ENCODE data around the gene MNX1. TPM values are rescaled to one million over a fixed set of nuclear protein-coding genes. Genes with fewer than 3 reads are reported as not detected.

Gene MNX1
- total RNA-seq, 2 experiments from 2014 or later, result 0.10 TPM; not detected in 1

GRCh38 chr7:157041514-157042277 lies 31.2 kb upstream of the MNX1 start:
- H3K4me1 Mint-ChIP-seq, result no peaks in the 10 kb centered on the region
- no peak overlapping the region for H3K27ac Mint-ChIP-seq
- no peak overlapping the region for H3K4me3 Mint-ChIP-seq
- no peaks in the 10 kb centered on the region for H3K27me3 Mint-ChIP-seq
- ChIA-PET CTCF (no interaction called here), POLR2A (no interaction called here)
- H3K9me3 Mint-ChIP-seq, result no peaks in the 10 kb centered on the region
- H3K36me3 Mint-ChIP-seq (ENCODE audit: low read depth), result no peaks in the 10 kb centered on the region
- no peak for DNase-seq

- no peaks in the 10 kb centered on the region for H3K4me1 Mint-ChIP-seq
- no peak for DNase-seq
- CTCF ChIA-PET, result no interaction called here
- H3K27ac Mint-ChIP-seq, result no peak overlapping the region
- no peak overlapping the region for H3K4me3 Mint-ChIP-seq
- POLR2A ChIA-PET, result no interaction called here
- no peaks in the 10 kb centered on the region for H3K9me3 Mint-ChIP-seq
- H3K36me3 Mint-ChIP-seq (ENCODE audit: low read depth), result no peaks in the 10 kb centered on the region
- peaks cover 4% of the 10 kb centered on the region for H3K27me3 Mint-ChIP-seq
These were observed 30.5 kb upstream of the MNX1 start for GRCh38 chr7:157041004-157041403.

DNA sequence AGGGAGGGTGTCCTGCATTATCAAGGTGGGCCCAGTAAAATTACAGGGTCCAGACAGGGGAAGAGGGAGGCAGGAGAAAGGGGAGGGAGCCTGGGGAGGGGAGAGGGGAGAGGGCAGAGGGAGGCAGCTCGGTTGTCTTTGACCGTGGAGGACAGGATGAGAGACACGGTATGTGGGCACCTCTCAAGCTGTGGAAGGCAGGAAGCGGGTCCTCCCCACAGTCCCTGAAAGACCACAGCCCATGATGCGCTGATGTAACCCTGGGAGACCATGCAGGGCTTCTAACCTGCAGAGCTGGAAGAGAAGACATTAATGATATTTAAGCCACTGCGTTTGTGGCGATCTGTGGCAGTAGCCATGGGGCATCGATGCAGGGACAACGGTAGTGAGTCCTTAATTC lies 27.2 kb upstream of the MNX1 start:
- no peaks in the 10 kb centered on the region for H3K36me3 Mint-ChIP-seq (ENCODE audit: low read depth)
- ChIA-PET CTCF (no interaction called here), POLR2A (no interaction called here)
- DNase-seq, result no peak
- no peak overlapping the region for H3K4me3 Mint-ChIP-seq
- peaks cover 6% of the 10 kb centered on the region for H3K27me3 Mint-ChIP-seq
- H3K4me1 Mint-ChIP-seq, result no peaks in the 10 kb centered on the region
- no peak overlapping the region for H3K27ac Mint-ChIP-seq
- no peaks in the 10 kb centered on the region for H3K9me3 Mint-ChIP-seq

- Mint-ChIP-seq H3K4me1 (no peaks in the 10 kb centered on the region), H3K36me3 (ENCODE audit: low read depth) (no peaks in the 10 kb centered on the region), H3K9me3 (no peaks in the 10 kb centered on the region), H3K27me3 (peaks cover 8% of the 10 kb centered on the region), H3K4me3 (no peak overlapping the region), H3K27ac (no peak overlapping the region)
- CTCF ChIA-PET, result no interaction called here
- DNase-seq, result no peak
- POLR2A ChIA-PET, result no interaction called here
These were observed 26.6 kb upstream of the MNX1 start for GRCh38 chr7:157037028-157037427.

DNA sequence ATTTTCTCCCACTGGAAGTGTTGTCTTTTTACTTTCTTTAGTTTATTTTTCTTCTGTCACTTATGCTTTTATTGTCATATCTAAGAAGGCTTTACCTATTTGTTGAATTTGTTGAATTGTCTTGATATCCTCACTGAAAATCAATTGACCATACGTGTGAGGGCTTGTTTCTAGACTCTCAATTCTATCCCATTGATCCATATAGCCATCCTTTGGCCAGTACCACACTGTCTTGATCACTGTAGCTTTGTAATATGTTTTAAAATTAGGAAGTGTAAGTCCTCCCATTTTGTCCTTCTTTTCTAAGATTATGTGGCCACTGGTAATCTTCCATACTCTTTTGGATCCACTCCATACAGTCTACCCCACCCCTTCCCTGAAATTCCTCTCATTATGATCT lies 25.5 kb upstream of the MNX1 start:
- DNase-seq, result no peak
- ChIA-PET POLR2A (no interaction called here), CTCF (no interaction called here)
- Mint-ChIP-seq H3K4me1 (no peaks in the 10 kb centered on the region), H3K9me3 (no peaks in the 10 kb centered on the region), H3K36me3 (ENCODE audit: low read depth) (no peaks in the 10 kb centered on the region), H3K27ac (no peak overlapping the region), H3K27me3 (peaks cover 14% of the 10 kb centered on the region), H3K4me3 (no peak overlapping the region)

GRCh38 chr7:157035302-157035701 lies 24.8 kb upstream of the MNX1 start:
- Mint-ChIP-seq H3K27ac (no peak overlapping the region), H3K4me3 (no peak overlapping the region), H3K9me3 (no peaks in the 10 kb centered on the region), H3K4me1 (no peaks in the 10 kb centered on the region), H3K27me3 (peaks cover 14% of the 10 kb centered on the region), H3K36me3 (ENCODE audit: low read depth) (no peaks in the 10 kb centered on the region)
- CTCF ChIA-PET, result no interaction called here
- POLR2A ChIA-PET, result no interaction called here
- DNase-seq, result no peak

DNA sequence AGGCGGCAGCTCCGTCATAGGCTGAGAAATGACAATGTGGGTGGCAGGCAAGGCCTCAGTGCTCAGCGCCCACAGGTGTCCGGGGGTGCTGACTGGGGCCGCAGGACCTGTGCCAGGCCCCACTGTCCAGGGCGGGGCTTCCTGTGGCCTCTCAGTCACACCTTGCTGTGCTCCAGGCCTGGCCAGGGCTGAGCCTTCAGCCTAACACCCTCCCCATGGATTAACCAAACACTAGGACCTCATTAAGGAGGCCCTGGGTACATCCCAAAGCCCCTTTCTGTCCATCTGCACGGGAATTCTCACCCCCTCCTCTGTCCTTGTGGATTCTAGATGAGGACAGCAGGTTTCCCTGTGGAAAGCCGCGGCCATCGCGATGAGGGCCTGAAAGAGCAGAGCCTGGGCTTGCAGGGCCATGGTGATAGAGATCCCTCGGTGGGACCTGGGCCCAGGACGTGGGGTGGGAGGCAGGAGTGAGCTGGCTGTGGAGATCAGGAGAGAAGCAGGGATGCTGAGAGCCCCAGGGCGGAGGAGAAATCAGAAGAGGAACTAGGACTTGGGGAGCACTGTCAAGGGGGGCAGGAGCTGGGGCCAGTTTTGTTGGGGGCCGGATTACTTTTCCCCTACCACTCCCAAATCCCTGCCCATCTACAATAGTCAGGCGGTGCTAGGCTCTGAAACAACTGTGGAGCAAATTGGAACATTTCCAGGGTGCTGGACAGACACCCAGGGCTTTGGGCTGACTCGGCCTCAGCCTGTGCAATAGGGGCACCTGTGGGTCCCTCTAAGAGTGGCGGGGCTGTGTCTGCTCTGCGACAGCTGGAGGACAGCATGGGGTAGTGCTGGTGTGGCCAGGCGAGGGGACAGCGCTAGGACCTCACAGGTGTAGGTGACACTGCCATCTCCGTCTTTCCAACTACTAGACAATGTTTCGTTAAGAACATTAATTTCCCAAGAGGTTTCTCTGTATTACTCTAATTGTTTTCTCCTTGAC lies 23.3 kb upstream of the MNX1 start:
- ChIA-PET CTCF (no interaction called here), POLR2A (no interaction called here)
- H3K9me3 Mint-ChIP-seq, result no peaks in the 10 kb centered on the region
- H3K36me3 Mint-ChIP-seq (ENCODE audit: low read depth), result no peaks in the 10 kb centered on the region
- H3K4me3 Mint-ChIP-seq, result no peak overlapping the region
- H3K27ac Mint-ChIP-seq, result no peak overlapping the region
- DNase-seq, result no peak
- peaks cover 22% of the 10 kb centered on the region for H3K27me3 Mint-ChIP-seq
- H3K4me1 Mint-ChIP-seq, result no peaks in the 10 kb centered on the region

DNA sequence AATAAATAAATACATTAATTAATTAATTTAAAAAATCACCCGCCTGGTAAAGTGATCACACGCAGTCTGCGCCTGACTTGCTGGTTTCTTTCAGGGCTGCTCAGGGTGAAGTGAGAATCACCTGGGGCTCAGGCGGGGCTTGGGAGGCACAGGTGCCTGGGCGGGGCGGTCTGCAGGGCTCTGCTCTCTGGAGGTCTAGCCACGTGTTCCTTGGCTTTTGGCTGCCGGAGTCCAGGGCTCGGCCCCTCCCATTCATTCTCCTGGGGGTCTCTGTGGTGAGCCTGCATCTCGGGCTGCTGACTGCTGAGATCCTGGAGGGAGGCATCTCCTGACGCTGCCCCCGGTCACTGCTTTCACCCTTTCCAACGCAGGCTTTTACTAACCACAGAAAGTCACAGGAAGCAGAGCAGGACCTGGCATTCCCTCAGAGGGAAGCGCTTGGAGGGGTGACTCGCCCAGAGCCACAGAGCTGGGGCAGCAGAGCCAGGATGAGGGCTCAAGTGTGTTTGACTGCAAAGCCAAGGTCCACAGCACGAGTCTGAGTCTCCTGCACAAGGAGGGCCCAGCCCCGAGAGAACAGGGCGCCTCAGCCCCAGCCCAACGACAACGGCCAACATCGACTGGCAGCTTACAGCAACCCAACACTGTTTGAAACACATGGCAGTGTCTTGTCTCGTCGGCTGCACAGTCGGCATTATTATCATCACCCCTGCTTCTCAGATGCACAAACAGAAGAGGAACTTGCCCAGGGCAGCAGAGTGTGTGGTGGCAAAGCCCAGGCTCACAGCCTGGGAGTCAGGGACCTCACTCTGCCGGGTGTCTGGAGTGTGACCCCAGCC lies 22.4 kb upstream of the MNX1 start:
- DNase-seq, result no peak
- no peak overlapping the region for H3K27ac Mint-ChIP-seq
- no peaks in the 10 kb centered on the region for H3K4me1 Mint-ChIP-seq
- no peaks in the 10 kb centered on the region for H3K9me3 Mint-ChIP-seq
- H3K27me3 Mint-ChIP-seq, result peaks cover 26% of the 10 kb centered on the region
- no peaks in the 10 kb centered on the region for H3K36me3 Mint-ChIP-seq (ENCODE audit: low read depth)
- CTCF ChIA-PET, result no interaction called here
- POLR2A ChIA-PET, result no interaction called here
- no peak overlapping the region for H3K4me3 Mint-ChIP-seq

- peaks cover 30% of the 10 kb centered on the region for H3K27me3 Mint-ChIP-seq
- ChIA-PET CTCF (no interaction called here), POLR2A (no interaction called here)
- no peak for DNase-seq
- no peaks in the 10 kb centered on the region for H3K36me3 Mint-ChIP-seq (ENCODE audit: low read depth)
- H3K4me3 Mint-ChIP-seq, result no peak overlapping the region
- H3K27ac Mint-ChIP-seq, result no peak overlapping the region
- no peaks in the 10 kb centered on the region for H3K4me1 Mint-ChIP-seq
- H3K9me3 Mint-ChIP-seq, result no peaks in the 10 kb centered on the region
These were observed 21.7 kb upstream of the MNX1 start for GRCh38 chr7:157032128-157032527.

DNA sequence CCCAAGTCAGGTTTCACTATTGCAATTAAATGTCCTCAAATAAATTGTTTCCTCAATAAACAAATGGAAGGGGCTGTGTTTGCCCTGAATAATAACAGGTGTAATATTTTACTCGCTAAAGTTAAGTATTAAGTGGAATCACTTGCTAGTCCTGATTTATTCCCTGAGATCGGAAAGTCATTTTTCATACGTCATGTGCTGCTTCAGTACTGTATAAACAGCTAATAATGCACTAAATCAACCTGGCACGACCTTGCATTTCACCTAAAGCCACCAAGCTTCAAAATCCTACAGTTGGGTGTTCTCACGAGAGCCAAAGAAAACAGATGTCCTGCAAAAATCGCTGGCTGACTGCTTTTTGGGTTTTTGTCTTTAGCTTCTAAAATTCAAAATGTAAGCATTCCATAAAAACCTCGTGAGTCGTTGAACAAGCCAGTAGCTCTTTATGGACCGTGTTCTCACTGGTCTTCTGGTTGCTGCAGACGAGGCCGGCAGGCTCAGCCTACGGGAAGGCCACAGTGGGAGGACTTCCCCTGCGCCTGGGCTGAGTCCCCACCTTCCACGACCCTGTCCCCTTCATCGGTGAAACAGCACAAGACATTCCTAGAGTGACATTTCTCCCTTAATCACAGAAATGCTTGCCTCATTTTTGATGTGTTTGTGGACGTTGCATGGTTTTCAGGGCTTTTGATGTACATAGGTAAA lies 17.9 kb upstream of the MNX1 start:
- Mint-ChIP-seq H3K9me3 (no peaks in the 10 kb centered on the region), H3K4me1 (no peaks in the 10 kb centered on the region), H3K36me3 (ENCODE audit: low read depth) (no peaks in the 10 kb centered on the region), H3K27me3 (peaks cover 60% of the 10 kb centered on the region), H3K27ac (no peak overlapping the region), H3K4me3 (no peak overlapping the region)
- ChIA-PET CTCF (interaction anchor here (1.6 kb wide), 1 partner anchor 29 kb away, joined by 3 read pairs; no protein-coding TSS in a partner anchor), POLR2A (no interaction called here)
- no peak for DNase-seq

DNA sequence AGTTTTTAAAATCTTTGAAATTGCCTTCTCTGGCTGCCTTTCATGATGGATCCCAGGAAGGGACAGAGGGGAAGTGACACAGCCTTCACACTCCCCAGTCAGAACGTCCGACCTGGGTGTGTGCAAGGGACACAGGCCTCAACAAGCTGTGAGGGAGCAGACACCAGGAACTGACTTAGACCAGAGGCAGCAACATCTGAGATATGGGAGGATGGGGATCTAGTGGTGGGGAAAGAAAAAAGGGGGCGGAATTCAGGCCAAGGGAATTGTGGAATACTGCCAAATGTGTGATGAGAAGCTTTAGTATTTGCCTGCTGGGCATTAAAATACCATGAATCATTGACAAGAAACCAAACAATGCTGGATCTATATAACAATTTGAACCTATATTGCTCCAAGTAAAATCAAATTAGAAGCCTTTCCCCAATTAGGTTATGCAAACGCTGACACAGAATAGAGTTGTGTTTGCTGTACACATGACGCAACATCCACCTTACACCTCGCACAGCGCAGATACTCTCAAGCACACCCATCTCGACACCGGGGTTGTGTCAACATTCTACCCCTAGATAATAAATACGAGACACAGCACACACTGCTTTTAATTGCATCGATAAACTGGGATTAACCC lies 17.2 kb upstream of the MNX1 start:
- ChIA-PET POLR2A (no interaction called here), CTCF (no interaction called here)
- no peaks in the 10 kb centered on the region for H3K9me3 Mint-ChIP-seq
- H3K36me3 Mint-ChIP-seq (ENCODE audit: low read depth), result no peaks in the 10 kb centered on the region
- H3K4me1 Mint-ChIP-seq, result no peaks in the 10 kb centered on the region
- H3K27ac Mint-ChIP-seq, result no peak overlapping the region
- no peak overlapping the region for H3K4me3 Mint-ChIP-seq
- peaks cover 67% of the 10 kb centered on the region for H3K27me3 Mint-ChIP-seq
- no peak for DNase-seq

DNA sequence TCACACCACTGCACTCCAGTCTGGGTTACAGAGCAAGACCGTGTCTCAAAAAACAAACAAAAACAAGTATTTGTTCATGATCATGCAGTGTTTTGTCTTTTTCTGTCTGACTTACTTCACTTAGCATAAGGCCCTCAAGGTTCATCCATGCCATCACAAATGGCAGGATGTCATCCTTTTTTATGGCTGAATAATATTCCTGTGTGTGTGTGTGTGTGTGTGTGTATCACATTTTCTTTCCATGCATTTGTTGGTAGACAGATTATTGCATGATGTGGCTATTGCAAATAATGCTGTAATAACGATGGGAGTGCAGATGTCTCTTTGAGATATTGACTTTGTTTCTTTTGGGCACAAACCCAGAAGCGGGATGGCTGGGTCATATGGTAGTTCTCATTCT lies 14.3 kb upstream of the MNX1 start:
- Mint-ChIP-seq H3K27me3 (peaks cover 77% of the 10 kb centered on the region), H3K9me3 (no peaks in the 10 kb centered on the region), H3K4me1 (peaks cover 2% of the 10 kb centered on the region), H3K4me3 (no peak overlapping the region), H3K27ac (no peak overlapping the region), H3K36me3 (ENCODE audit: low read depth) (no peaks in the 10 kb centered on the region)
- DNase-seq, result no peak
- CTCF ChIA-PET, result no interaction called here
- POLR2A ChIA-PET, result no interaction called here
